DMS153 (cell line): Measurements from ENCODE around the gene CLSTN2.

Experiments
- DNase-seq: peaks from one replicate; lab custom pipeline; 2025; lab: John Stamatoyannopoulos, UW

The CLSTN2 gene

GRCh38 chr3:140093742-140094141 lies 158.8 kb downstream of the CLSTN2 start:
- peak; percentile 71 for DNase-seq

GRCh38 chr3:140094487-140094886 lies 159.5 kb downstream of the CLSTN2 start:
- no peak for DNase-seq

- DNase-seq = peak; percentile 5
These were observed 161.1 kb downstream of the CLSTN2 start for GRCh38 chr3:140096037-140096436.

- DNase-seq = no peak
These were observed 163.1 kb downstream of the CLSTN2 start for GRCh38 chr3:140097874-140098635.

- DNase-seq = no peak
These were observed 165.5 kb downstream of the CLSTN2 start for GRCh38 chr3:140100479-140100878.

GRCh38 chr3:140103166-140103565 lies 168.2 kb downstream of the CLSTN2 start:
- DNase-seq = no peak

- no peak for DNase-seq
These were observed 169.1 kb downstream of the CLSTN2 start for GRCh38 chr3:140103986-140104645.

GRCh38 chr3:140113996-140114788 lies 179.2 kb downstream of the CLSTN2 start:
- no peak for DNase-seq

GRCh38 chr3:140114789-140115080 lies 179.8 kb downstream of the CLSTN2 start:
- no peak for DNase-seq

GRCh38 chr3:140117096-140117526 lies 182.1 kb downstream of the CLSTN2 start:
- no peak for DNase-seq

- no peak for DNase-seq
These were observed 187.2 kb downstream of the CLSTN2 start for GRCh38 chr3:140122183-140122582.

- peak; percentile 66 for DNase-seq
These were observed 193.2 kb downstream of the CLSTN2 start for GRCh38 chr3:140128217-140128616.

GRCh38 chr3:140128631-140129030 lies 193.6 kb downstream of the CLSTN2 start:
- DNase-seq = peak; percentile 66

GRCh38 chr3:140129768-140130284 lies 194.8 kb downstream of the CLSTN2 start:
- DNase-seq = no peak

- no peak for DNase-seq
These were observed 196.9 kb downstream of the CLSTN2 start for GRCh38 chr3:140131895-140132294.

GRCh38 chr3:140134231-140134965 lies 199.4 kb downstream of the CLSTN2 start:
- DNase-seq = no peak

GRCh38 chr3:140135461-140135860 lies 200.5 kb downstream of the CLSTN2 start:
- no peak for DNase-seq

GRCh38 chr3:140143367-140144069 lies 208.5 kb downstream of the CLSTN2 start:
- no peak for DNase-seq

GRCh38 chr3:140145528-140145927 lies 210.5 kb downstream of the CLSTN2 start:
- no peak for DNase-seq

GRCh38 chr3:140146668-140147067 lies 211.7 kb downstream of the CLSTN2 start:
- peak; percentile 43 for DNase-seq

GRCh38 chr3:140147965-140148490 lies 213.0 kb downstream of the CLSTN2 start:
- DNase-seq = no peak
